Ovary (tissue), 9 donors: ENCODE results near the gene PANK4. TPM values are rescaled to one million over a fixed set of nuclear protein-coding genes. Genes with fewer than 3 reads are reported as not detected.

Source experiments
- DNase-seq, 5 donors: peaks; one replicate each; pipeline ENCODE4 v3.0.0-alpha.2; 2019 to 2020
- H3K27ac ChIP-seq, 2 donors: fragments of 200-600 bp; one replicate each; pipeline versions ENCODE4 v1.5.1 to v1.8.0; 2019 to 2022
- H3K27me3 ChIP-seq: fragments of 200-600 bp; one replicate; pipeline ENCODE4 v1.8.0; 2022
- H3K36me3 ChIP-seq: fragments of 200-600 bp; sonication (generic); one replicate; pipeline ENCODE4 v1.5.1; 2019
- H3K4me1 ChIP-seq: one replicate; pipeline ENCODE4 v1.8.1; 2013; ENCODE audit warnings: mild to moderate bottlenecking, moderate library complexity; ENCODE audit not compliant: insufficient read depth
- H3K4me3 ChIP-seq: fragments of 200-600 bp; sonication (generic); one replicate; pipeline ENCODE4 v1.5.1; 2017
- H3K9me3 ChIP-seq, 2 donors: fragments of 200-600 bp in 1 of 2; sonication (generic) in 1 of 2; one replicate each; pipeline versions ENCODE4 v1.5.1 to v1.8.1; 2013 to 2019; ENCODE audit warnings: mild to moderate bottlenecking in 1 of 2, moderate library complexity in 1 of 2
- CTCF ChIP-seq, 3 donors: fragments of 450-650 bp in 2 of 3; fragments of 200-600 bp in 1 of 3; IDR thresholded peaks; one replicate each; pipeline versions ENCODE4 v1.5.1 to v1.8.0; 2016 to 2022; ENCODE audit warnings: antibody characterized with exemption in 3 of 3, mild to moderate bottlenecking in 1 of 3
- EP300 ChIP-seq: sonication (generic); formaldehyde crosslinking; IDR thresholded peaks from one replicate; pipeline ENCODE4 v1.6.1; 2017; ENCODE audit warnings: antibody characterized with exemption
- POLR2A ChIP-seq: fragments of 450-650 bp; IDR thresholded peaks from one replicate; pipeline ENCODE4 v1.6.1; 2017; ENCODE audit warnings: antibody characterized with exemption, mild to moderate bottlenecking, moderate library complexity
- WGBS, 3 donors: extraction: QIAGEN DNeasy Blood & Tissue Kit in 1 of 3; methylation state at CpG; one replicate each; pipeline versions ENCODE4 v1.1.5 to v1.1.7; 2013 to 2017; 5-methylcytosine and 5-hydroxymethylcytosine counted together
- intact Hi-C, 4 donors: fragments of 100-400 bp; cut with DNase I; formaldehyde crosslinking; loops; one replicate each; pipeline versions ENCODE4 v1.11.0 to v1.15.1; 2022 to 2023
- polyA plus RNA-seq, 2 donors: library from polyadenylated mRNA; stranded (reverse); fragments of 200-250 nt in 1 of 2; fragments of 350-450 nt in 1 of 2; fragmentation: Illumina TruSeq in 1 of 2; extraction: RNeasy Lipid Tissue Mini Kit (QIAGEN cat#74804) in 1 of 2; gene quantifications; one replicate each; pipeline ENCODE4 v1.2.3, GENCODE V29; 2013 to 2014
- total RNA-seq, 7 donors: library from RNA; depleted of rRNA in 2 of 7; stranded (reverse); fragments of >200 nt in 2 of 7; fragmentation: NEBNext Ultra II Directional in 3 of 7; extraction: Animal tissue kit (Norgen Biotek cat#: 25700) in 3 of 7; gene quantifications; one replicate each; pipeline versions ENCODE4 v1.1.0 to v1.2.4, GENCODE V29; 2016 to 2023
- donor health status: DM: no; HTN: no; CAD: no; lungs with moderate emphysema.
- donor health status: DM: no; HTN: no; CAD: no.
- donor health status: Bipolar disorder and iron deficiency.
- donor health status: DM: yes; HTN: yes; CAD: no.
- donor health status: DM: no; HTN: no; CAD: no.
- donor health status: DM: yes; HTN: yes; CAD: no.

The PANK4 gene
- total and polyA plus RNA-seq, 9 donors, result 14.7 to 33.3 (median 26.1) TPM

- peaks cover 2% of the 10 kb centered on the region for H3K4me1 ChIP-seq
- no peak for TF ChIP-seq EP300
- TF ChIP-seq POLR2A, result no peak
- TF ChIP-seq CTCF (IDR thresholded peaks at IDR 0.05), result no peak
- H3K27me3 ChIP-seq, result no peaks in the 10 kb centered on the region
- intact Hi-C loops, result no loop called here
- DNase-seq, result no peak
- H3K9me3 ChIP-seq, result no peaks in the 10 kb centered on the region
- H3K36me3 ChIP-seq, result no peaks in the 10 kb centered on the region
- H3K4me3 ChIP-seq, result no peak overlapping the region
- no peak overlapping the region for H3K27ac ChIP-seq
- 88 to 93% (median 90%) methylated on average over 21 to 24 of the region's 24 CpGs for WGBS, 3 donors
These were observed 35.8 kb upstream of the PANK4 start for GRCh38 chr1:2561898-2562895.

GRCh38 chr1:2561446-2561845 is 35.0 kb upstream of the PANK4 start:
- 81 to 87% (median 87%) methylated on average over 11 of the region's 11 CpGs for WGBS, 3 donors
- Histone ChIP-seq H3K4me3 (no peak overlapping the region), H3K27ac (no peak overlapping the region), H3K36me3 (no peaks in the 10 kb centered on the region), H3K4me1 (peaks cover 7% of the 10 kb centered on the region), H3K27me3 (no peaks in the 10 kb centered on the region), H3K9me3 (no peaks in the 10 kb centered on the region)
- DNase-seq, result no peak
- TF ChIP-seq CTCF (IDR thresholded peaks at IDR 0.05) (no peak), POLR2A (no peak), EP300 (no peak)
- intact Hi-C loops, result no loop called here

GRCh38 chr1:2560299-2561073 is 34.1 kb upstream of the PANK4 start:
- no peaks in the 10 kb centered on the region for H3K9me3 ChIP-seq
- DNase-seq, result peak in 1 of 5 donors; percentile 14
- H3K27ac ChIP-seq, result no peak overlapping the region
- WGBS, 3 donors, result 75 to 82% (median 79%) methylated on average over 15 of the region's 15 CpGs
- no peaks in the 10 kb centered on the region for H3K36me3 ChIP-seq
- H3K27me3 ChIP-seq, result no peaks in the 10 kb centered on the region
- H3K4me3 ChIP-seq, result no peak overlapping the region
- TF ChIP-seq EP300, result no peak
- peaks cover 11% of the 10 kb centered on the region for H3K4me1 ChIP-seq
- intact Hi-C loops, result no loop called here

GRCh38 chr1:2559509-2560298 is 33.3 kb upstream of the PANK4 start:
- Histone ChIP-seq H3K4me1 (peaks cover 12% of the 10 kb centered on the region), H3K4me3 (no peak overlapping the region), H3K9me3 (no peaks in the 10 kb centered on the region), H3K27me3 (no peaks in the 10 kb centered on the region), H3K27ac (no peak overlapping the region), H3K36me3 (no peaks in the 10 kb centered on the region)
- intact Hi-C loops, result loop anchor here in 2 of 4 donors (5.0 to 10.0 kb wide), 2 partner anchors 317 to 1655 kb away; no protein-coding TSS in a partner anchor
- peak in 1 of 5 donors; percentile 21 for DNase-seq
- WGBS, 3 donors, result 83 to 88% (median 85%) methylated on average over 32 to 35 of the region's 35 CpGs
- no peak for TF ChIP-seq EP300
- no peak for TF ChIP-seq POLR2A
- TF ChIP-seq CTCF (IDR thresholded peaks at IDR 0.05), result no peak
